Measurements from ENCODE around the gene SH2B3. TPM values are rescaled to one million over a fixed set of nuclear protein-coding genes. Genes with fewer than 3 reads are reported as not detected.

SH2B3 gene
- total and polyA plus RNA-seq, 2 experiments from 2014 or later, result 8.1 to 59.3 TPM

DNA sequence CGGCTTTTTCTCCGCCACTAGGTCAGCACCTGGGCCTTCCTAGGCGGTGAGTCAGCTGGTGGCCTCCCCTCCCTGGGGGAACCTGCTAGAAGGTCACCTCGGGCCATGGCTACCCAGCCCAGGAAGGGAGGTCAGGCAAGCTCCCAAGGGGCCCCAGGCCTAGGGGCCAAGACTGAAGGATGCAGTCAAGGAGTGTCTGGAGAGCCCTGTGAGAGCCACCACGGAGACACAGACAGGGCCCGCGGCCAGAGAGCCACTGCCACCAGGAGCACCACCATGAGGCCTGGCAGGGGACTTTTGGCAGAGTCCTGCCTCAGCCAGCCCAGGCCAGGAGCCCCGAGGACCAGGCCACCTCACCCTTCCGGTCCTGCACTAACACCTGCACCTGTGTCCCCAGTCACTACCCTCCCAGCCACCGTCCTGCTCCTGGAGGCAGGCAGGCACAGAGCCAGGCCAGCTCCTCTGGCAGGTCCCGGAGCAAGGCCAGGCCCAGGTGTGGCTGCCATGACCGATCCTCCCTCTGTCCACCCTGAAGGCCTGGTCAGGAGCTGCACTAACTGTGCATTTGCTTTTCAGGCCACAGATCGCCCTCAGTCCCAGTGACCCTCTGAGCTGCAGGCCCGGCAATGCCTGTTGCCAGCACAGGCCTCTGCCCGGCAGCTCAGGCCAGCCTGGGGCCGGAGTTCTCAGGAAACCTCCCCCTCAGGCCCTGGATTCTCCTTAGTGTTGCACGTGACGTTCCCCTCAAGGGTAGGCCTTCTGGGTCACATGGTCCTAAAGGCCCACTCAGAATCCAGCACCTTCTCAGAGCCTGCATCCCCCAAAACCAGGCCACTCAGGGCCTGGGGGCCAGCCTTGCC lies 43.8 kb upstream of the SH2B3 start (continued):
- TF ChIP-seq, protein P1, sequence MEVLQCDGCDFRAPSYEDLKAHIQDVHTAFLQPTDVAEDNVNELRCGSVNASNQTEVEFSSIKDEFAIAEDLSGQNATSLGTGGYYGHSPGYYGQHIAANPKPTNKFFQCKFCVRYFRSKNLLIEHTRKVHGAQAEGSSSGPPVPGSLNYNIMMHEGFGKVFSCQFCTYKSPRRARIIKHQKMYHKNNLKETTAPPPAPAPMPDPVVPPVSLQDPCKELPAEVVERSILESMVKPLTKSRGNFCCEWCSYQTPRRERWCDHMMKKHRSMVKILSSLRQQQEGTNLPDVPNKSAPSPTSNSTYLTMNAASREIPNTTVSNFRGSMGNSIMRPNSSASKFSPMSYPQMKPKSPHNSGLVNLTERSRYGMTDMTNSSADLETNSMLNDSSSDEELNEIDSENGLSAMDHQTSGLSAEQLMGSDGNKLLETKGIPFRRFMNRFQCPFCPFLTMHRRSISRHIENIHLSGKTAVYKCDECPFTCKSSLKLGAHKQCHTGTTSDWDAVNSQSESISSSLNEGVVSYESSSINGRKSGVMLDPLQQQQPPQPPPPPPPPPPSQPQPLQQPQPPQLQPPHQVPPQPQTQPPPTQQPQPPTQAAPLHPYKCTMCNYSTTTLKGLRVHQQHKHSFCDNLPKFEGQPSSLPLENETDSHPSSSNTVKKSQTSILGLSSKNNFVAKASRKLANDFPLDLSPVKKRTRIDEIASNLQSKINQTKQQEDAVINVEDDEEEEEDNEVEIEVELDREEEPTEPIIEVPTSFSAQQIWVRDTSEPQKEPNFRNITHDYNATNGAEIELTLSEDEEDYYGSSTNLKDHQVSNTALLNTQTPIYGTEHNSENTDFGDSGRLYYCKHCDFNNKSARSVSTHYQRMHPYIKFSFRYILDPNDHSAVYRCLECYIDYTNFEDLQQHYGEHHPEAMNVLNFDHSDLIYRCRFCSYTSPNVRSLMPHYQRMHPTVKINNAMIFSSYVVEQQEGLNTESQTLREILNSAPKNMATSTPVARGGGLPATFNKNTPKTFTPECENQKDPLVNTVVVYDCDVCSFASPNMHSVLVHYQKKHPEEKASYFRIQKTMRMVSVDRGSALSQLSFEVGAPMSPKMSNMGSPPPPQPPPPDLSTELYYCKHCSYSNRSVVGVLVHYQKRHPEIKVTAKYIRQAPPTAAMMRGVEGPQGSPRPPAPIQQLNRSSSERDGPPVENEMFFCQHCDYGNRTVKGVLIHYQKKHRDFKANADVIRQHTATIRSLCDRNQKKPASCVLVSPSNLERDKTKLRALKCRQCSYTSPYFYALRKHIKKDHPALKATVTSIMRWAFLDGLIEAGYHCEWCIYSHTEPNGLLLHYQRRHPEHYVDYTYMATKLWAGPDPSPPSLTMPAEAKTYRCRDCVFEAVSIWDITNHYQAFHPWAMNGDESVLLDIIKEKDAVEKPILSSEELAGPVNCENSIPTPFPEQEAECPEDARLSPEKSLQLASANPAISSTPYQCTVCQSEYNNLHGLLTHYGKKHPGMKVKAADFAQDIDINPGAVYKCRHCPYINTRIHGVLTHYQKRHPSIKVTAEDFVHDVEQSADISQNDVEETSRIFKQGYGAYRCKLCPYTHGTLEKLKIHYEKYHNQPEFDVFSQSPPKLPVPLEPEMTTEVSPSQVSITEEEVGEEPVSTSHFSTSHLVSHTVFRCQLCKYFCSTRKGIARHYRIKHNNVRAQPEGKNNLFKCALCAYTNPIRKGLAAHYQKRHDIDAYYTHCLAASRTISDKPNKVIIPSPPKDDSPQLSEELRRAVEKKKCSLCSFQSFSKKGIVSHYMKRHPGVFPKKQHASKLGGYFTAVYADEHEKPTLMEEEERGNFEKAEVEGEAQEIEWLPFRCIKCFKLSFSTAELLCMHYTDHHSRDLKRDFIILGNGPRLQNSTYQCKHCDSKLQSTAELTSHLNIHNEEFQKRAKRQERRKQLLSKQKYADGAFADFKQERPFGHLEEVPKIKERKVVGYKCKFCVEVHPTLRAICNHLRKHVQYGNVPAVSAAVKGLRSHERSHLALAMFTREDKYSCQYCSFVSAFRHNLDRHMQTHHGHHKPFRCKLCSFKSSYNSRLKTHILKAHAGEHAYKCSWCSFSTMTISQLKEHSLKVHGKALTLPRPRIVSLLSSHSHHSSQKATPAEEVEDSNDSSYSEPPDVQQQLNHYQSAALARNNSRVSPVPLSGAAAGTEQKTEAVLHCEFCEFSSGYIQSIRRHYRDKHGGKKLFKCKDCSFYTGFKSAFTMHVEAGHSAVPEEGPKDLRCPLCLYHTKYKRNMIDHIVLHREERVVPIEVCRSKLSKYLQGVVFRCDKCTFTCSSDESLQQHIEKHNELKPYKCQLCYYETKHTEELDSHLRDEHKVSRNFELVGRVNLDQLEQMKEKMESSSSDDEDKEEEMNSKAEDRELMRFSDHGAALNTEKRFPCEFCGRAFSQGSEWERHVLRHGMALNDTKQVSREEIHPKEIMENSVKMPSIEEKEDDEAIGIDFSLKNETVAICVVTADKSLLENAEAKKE (CRISPR knock-in tag; IDR thresholded peaks at IDR 0.05), result no peak
- TF ChIP-seq EZH2 (IDR thresholded peaks at IDR 0.05; ENCODE audit: low read depth, unreplicated experiment), result no peak

DNA sequence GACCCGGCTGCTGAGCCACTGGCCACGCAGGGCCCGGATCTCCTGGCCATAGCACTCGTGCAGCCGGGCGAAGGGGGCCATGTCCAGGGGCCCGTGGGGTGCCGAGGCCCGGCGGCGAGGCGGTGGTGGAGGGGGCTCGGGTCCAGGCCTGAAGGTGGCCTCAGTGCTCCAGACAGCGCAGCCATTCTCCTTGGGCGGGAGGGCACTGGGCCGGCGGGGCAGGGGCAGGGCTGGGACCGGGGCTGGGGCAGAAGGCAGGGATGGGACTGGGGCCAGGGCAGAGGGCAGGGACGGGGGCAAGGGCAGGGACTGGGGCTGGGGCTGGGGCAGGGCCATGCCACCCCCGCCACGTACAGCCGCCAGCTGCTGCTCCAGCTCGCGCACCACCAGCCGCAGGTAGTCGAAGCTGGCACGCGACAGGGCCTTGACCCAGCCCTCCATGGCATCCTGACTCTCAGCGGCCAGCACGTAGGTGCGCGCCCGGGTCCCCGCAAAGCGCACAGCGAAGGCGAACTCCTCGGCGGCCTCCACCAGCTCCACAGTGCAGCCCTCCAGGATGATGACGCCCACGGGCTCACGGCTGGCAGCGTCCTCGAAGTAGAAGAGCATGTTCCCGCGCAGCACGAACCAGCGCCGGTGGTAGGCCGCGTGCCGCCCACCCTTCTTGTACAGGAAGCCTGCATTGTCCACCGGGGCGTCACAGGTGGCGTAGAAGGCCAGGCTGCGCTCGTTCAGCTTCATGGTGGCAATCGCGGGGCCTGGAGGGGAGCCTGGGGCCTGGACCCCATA lies 42.8 kb upstream of the SH2B3 start:
- H3K79me2 ChIP-seq (replicated peaks; ENCODE audit: insufficient read depth), result no peaks in the 10 kb centered on the region
- no peak overlapping the region for H3K27ac ChIP-seq (ENCODE audit: low read depth)
- 0 out of 2 replicates have a peak, but pooled peaks cover 1% of the 10 kb centered on the region for H4K20me1 ChIP-seq (replicated peaks; ENCODE audit: insufficient read depth)
- H3K27me3 Mint-ChIP-seq (ENCODE audit: insufficient read depth, low read depth, poor library complexity), result peaks cover 10% of the 10 kb centered on the region
- H3K9me3 Mint-ChIP-seq, result no peaks in the 10 kb centered on the region
- no peak overlapping the region for H3K4me3 ChIP-seq
- peaks cover 2% of the 10 kb centered on the region; the same call in 1 of the 2 replicates for H3K27me3 ChIP-seq (ENCODE audit: insufficient read depth)
- no peak overlapping the region for H3K27ac Mint-ChIP-seq
- DNase-seq (ENCODE audit: low spot score), result no peak
- H3K4me3 Mint-ChIP-seq, result no peak overlapping the region
- no peaks in the 10 kb centered on the region for H3K36me3 ChIP-seq (ENCODE audit: insufficient read depth)
- H3K36me3 Mint-ChIP-seq (ENCODE audit: low read depth), result no peaks in the 10 kb centered on the region
- H3K4me1 Mint-ChIP-seq, result peaks cover 7% of the 10 kb centered on the region
- no peaks in the 10 kb centered on the region; the same call in 1 of the 2 replicates for H3K4me1 ChIP-seq (ENCODE audit: insufficient read depth)
- no peaks in the 10 kb centered on the region for H3F3A ChIP-seq (replicated peaks; ENCODE audit: low read depth)
- H3K9me2 ChIP-seq (ENCODE audit: insufficient read depth), result no peaks in the 10 kb centered on the region
- no peak overlapping the region for H2AFZ ChIP-seq
- H3K4me2 ChIP-seq, result no peak overlapping the region
- no peak for ATAC-seq
- TF ChIP-seq NANOG (IDR thresholded peaks at IDR 0.05; ENCODE audit: borderline replicate concordance) (no peak), ZNF331 (CRISPR knock-in tag; IDR thresholded peaks at IDR 0.05; ENCODE audit: low read depth) (no peak), EZH2phosphoT487 (IDR thresholded peaks at IDR 0.05; ENCODE audit: unreplicated experiment) (no peak), POLR2AphosphoS5 (IDR thresholded peaks at IDR 0.05; ENCODE audit: low read depth) (no peak), ZNF114 (CRISPR knock-in tag; IDR thresholded peaks at IDR 0.05) (no peak)
- TF ChIP-seq, protein P1 (CRISPR knock-in tag; IDR thresholded peaks at IDR 0.05), result no peak

Measured in GM23338 (cell line).